Forelimb muscle (tissue), 1 donor: ENCODE measurements around the gene BARX2. TPM values are rescaled to one million over a fixed set of nuclear protein-coding genes. Genes with fewer than 3 reads are reported as not detected.

ENCODE experiments used
- DNase-seq: peaks from one replicate; pipeline ENCODE4 v3.0.0-alpha.2; 2013; ENCODE audit warnings: low read depth
- polyA plus RNA-seq: library from polyadenylated mRNA; unstranded; fragments of 120-200 nt; gene quantifications from one replicate; pipeline ENCODE4 v1.2.1, GENCODE V29; 2013; ENCODE audit not compliant: insufficient read length

The BARX2 gene
- polyA plus RNA-seq, 1 donor = 0.68 TPM

- DNase-seq = no peak
These were observed 1.3 kb upstream of the BARX2 start for GRCh38 chr11:129374081-129374992.

- DNase-seq = no peak
These were observed 476 bp upstream of the BARX2 start for GRCh38 chr11:129374993-129375750.

DNA sequence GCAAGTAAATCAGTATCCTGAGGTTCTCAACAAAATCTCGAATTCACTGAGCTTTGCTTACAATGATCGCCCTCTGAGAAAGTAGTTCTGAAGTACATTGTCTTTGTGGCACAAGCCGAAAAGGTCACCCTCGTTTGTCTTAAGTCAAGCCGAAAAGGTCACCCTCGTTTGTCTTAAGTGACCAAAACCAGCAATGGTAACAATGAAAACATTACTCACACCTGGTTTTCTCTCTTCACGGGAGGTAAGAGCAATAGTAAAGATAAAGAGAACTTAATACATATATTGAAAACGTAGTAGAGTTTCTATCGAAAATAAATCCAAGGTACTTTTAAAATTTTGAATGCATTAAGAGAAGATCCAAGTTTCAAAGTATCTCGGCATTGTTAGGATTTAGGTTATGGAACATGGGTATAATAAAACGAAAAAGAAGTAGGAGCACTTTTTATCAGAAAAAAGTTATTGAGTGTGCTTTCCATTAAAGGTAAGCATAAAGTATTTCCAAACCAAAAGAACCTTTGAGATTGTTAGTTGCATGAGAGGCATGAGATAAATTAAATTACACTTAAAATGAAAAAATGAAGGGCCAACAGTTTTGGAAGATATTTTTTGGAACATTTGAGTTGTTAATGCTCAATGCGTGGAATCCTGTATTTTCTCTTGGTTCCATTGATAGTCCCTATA lies 1.2 kb downstream of the BARX2 start:
- DNase-seq = no peak

DNA sequence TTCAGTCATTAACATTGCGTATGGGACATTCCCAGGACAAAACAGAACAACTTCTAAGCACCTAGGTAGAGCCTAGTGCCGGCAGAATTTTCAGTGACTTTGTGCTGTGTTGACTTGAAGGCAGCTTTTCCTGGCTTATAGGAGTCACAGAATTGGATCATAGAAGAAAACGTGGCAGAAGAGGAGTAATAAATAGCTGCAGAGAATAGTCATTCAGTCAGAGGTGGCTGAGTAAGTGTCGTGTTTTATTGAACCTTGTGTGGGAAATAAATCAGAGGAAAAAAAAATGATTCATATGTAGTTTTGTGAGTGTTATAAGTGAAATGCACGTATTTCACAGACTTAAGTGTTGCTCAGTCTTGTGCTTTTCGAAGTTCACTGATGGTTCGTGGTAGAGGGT lies 2.1 kb downstream of the BARX2 start:
- no peak for DNase-seq

DNA sequence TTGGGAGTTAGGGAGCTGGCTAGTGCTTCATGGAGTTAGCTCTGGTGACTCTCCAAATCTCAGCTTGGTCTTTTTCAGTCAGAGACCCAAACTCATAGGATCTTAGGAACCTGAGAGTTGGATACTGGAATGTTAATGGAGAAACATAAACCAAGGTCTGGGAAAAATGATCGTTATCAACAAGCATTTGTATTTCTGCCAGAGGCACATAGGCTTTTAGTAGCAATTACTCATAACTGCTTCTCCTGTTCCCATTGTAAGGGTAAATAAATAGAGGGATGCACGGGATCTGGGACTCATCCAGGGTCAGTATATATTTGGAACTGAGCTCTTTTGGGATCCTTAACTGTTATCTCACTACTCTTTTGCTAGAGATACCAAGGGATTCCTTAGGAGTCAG lies 4.8 kb downstream of the BARX2 start:
- DNase-seq = no peak

DNA sequence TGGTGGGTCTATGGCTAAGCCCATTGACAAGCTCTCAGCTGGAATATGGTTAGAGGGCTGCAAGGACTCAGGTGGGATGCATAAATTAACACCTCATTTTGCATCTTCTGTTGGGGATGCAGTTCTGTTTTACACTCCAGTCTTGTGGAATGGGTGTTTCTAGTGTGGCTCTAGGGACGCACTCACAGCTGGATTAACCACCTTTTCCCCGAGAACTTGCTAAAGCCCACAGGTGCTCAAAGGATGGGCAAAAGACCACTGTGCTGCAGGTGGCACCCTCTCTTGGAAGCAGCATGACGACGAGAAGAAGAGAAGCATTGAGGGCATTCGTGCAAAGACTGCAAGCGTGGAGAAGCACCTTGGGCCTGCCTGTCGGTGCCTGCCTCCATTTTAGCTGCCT lies 6.9 kb downstream of the BARX2 start:
- no peak for DNase-seq

DNA sequence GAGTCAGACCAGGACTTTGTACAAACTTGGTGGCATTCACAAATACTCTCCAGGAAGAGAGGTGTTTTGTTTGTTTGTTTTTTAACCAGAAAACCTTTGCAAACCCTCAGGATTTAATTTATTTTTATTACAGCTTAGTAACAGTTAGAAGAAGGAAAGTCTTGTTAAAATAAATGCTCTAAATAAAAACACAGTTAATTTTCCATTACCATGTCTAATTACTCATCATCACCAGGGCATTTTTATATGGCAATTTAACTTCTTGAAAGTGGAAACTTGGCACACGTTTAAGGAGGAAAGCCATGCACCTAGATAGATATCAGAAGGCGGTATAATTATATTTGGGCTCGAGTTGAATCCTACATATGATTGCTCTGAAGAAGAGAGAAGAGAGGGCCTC lies 7.4 kb downstream of the BARX2 start:
- no peak for DNase-seq

GRCh38 chr11:129383502-129383901 lies 7.9 kb downstream of the BARX2 start:
- DNase-seq = no peak

- DNase-seq = no peak
These were observed 8.8 kb downstream of the BARX2 start for GRCh38 chr11:129384415-129384814.

DNA sequence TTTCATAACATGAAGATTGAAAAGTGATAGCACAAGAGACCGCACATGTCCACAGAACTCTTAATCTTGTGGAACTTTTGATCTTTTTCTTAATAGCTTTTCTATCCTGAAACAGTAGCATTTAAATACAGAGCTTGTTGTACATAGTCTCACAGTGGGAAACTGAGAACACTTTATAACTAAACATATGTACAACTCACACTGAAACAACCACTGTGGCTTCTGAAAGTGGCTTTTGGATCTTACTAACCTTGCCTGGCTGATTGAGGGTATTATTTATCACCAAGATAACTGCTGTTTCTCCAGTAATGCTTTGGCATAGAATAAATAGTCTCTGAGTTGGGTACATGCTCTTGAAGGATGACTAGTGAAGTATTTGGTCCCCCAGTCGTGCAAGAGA lies 10.2 kb downstream of the BARX2 start:
- DNase-seq = no peak

DNA sequence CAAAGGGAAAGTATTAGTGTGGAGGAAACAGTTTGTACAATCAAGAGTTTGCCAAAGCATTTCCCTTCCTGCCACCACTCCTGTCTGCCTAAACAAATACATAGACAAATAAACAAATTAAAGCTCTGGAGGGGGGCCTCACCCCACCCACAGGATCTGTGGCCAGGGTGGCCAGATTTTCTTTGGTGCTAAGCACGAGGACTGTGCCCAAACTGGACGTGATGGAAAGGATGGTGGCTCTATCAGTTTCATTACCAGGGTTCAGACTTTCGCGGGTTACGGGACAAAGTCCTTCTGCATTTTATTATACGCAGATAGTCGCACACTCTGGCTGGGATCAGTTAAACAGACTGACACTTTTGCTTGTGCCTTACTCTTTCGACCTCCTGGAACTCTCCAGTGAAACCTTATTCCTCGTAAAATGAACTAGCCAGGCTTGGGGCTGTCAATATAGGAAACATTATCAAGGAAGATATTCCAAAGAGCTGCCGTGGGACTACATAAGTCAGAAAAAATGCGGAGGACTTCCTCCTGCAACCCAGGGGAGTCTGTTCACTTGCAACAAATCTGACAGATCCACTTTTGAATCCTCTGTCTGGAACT lies 11.2 kb downstream of the BARX2 start:
- no peak for DNase-seq

GRCh38 chr11:129387434-129387833 lies 11.8 kb downstream of the BARX2 start:
- no peak for DNase-seq

- DNase-seq = no peak
These were observed 13.2 kb downstream of the BARX2 start for GRCh38 chr11:129388824-129389223.

DNA sequence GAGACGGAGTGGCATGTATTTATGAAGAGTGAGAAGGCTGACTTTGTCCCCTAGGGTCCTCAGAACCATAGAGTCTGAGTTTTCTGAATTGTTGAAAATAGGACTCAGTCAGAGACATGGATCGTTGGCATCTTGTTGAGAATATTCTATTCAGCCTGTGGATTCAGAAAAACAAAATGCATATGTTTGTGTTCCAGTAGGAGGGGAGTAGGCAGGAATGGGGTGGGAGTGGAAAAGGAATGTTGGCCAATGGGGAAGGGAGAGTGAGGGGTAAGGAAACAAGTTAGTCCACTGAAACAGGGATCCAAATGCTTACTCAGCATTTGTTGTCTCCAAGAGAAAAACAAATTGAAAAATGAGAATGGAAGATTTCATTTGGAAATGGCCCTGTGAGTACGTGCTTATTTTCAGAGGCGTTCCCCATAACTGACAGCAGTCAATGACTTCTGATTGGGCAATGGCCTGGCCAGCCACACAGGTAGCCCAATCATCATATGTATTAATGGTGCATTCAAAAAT lies 14.7 kb downstream of the BARX2 start:
- no peak for DNase-seq

- no peak for DNase-seq
These were observed 15.7 kb downstream of the BARX2 start for GRCh38 chr11:129391360-129391759.

DNA sequence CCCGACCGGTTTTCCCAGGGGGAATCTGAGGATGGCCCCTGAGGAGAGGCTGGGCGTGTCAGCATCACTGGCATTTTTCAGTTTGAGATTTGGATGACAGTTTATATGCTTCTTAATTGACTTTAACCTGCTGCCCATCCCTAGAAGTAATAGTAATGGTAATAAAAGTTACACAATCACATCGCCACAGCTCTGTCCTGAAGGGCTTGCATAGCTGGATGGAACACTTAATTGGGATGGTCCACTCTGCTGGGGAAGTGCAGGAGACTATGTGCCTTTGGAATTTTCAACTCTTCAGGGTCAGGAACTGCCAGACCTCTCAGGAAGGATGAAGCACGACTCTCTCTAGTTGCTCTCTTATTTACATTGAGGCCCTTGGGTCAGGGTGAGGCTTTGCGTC lies 16.2 kb downstream of the BARX2 start:
- no peak for DNase-seq

DNA sequence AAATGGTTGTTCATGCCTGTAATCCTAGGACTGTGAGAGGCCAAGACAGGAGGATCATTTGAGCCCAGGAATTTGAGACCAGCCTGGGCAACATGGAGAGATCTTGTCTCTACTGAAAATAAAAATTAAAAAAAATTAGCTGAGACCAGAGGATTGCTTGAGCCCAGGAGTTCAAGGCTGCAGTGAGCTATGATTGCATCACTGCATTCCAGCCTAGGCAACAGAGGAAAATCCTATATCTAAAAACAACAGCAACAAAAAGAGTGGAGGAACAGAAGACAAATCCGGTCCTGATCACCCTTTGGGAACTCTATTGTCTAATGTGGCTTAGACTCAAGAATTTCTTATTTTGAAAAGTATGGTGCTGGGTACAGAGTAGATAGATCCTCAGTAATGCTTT lies 17.3 kb downstream of the BARX2 start:
- no peak for DNase-seq

DNA sequence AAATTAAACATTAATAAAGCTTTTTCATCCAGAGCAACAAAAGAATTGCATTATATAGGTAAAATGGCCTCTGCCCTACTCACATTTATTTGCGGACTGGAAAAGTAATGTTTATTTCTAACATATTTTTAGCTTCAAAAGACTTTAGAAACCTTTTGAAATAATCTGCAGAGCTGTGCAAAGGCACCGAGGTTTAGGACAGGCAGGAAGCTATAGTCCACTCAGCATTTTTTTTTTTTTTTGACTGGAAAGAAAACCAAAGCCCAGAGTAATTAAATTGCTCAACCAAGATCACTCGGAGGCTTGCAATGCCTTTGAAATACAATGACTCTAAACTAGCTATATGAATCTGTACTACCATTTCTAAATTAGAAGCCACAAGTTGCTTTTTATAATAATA lies 19.1 kb downstream of the BARX2 start:
- DNase-seq = no peak

DNA sequence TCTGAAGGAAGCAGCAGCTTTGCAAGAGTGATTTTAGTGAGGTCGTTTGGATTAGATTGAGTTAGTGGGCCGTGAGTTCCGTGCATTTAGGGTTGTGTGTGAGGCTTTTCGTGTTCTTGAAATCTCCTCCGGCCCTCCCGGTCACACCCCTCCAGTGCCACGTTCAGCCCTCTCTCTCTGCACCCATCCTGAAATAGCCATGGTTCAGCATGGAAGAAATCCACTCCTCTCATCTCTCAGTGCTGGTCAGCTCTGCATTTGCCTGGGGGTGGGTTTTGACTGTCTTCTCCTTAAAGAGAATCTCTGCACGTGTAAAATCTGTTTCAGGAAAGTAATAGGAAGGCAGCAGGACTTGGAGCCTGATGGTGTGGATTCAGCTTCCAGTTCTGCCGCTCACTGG lies 19.8 kb downstream of the BARX2 start:
- DNase-seq = no peak

DNA sequence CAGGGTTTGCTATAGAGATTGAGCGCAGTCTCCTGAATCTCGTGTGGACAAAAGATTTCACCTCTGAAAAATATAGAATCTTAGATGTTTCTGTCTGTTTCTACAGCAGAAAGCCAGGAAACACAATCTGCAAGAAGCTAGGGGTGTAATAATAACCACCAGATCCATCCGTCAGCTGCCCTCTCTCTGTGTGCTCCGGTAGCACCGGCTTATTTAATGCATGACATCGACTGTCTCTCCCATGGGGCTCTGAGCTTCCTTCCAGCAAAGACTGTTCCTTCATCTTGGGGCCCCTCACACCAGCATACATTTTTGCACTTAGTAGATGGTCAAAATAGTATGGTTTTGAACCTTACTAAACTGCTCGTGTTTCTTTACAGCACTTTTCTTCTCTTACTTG lies 20.2 kb downstream of the BARX2 start:
- no peak for DNase-seq

DNA sequence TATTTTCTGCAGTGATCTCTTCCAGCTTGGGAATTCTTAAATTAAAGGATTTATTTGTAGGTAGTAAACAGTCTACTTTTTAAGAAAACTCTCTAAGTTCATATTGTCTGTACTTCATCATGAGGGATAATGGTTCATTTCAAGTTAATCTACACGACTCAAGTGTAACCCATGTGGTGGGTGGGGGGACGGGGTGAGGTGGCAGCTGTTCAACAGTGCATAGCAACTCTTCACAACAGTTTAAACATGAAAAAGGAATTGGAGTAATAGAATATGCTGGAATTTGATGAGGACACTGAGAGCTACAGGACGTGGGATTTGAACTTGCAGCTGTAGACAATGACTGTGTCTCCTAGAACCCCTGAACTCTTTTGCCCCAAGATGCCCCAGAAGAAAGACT lies 20.8 kb downstream of the BARX2 start:
- DNase-seq = no peak
